Nephron (organoid): Measurements from ENCODE around the gene GNAS.
A peak's percentile ranks its signal among the peaks of the same experiment; 100 is the strongest.

Experiments
- H3K27ac Mint-ChIP-seq, 3 experiments: 2 replicates each; pipeline ENCODE4 v1.8.0; 2020; ENCODE audit warnings: mixed read lengths in 3 of 3, mild to moderate bottlenecking in 2 of 3, moderate library complexity in 1 of 3
- H3K27me3 Mint-ChIP-seq: 2 replicates; pipeline ENCODE4 v1.8.0; 2021; ENCODE audit warnings: low read depth, mild to moderate bottlenecking, moderate library complexity, mixed read lengths
- H3K36me3 Mint-ChIP-seq: 2 replicates; pipeline ENCODE4 v1.8.0; 2020; ENCODE audit warnings: low read depth, mixed read lengths
- H3K4me1 Mint-ChIP-seq: 2 replicates; pipeline ENCODE4 v1.8.0; 2020; ENCODE audit warnings: mixed read lengths
- H3K4me3 Mint-ChIP-seq, 3 experiments: 2 replicates each; pipeline ENCODE4 v1.8.0; 2020; ENCODE audit warnings: mild to moderate bottlenecking in 3 of 3, mixed read lengths in 3 of 3, moderate library complexity in 2 of 3
- H3K9me3 Mint-ChIP-seq: 2 replicates; pipeline ENCODE4 v1.8.0; 2020; ENCODE audit warnings: mixed read lengths
- CTCF ChIP-seq, 3 experiments: fragments of 200-600 bp; sonication (generic); IDR thresholded peaks; one replicate each; pipeline ENCODE4 v1.5.0; 2021; ENCODE audit warnings: antibody characterized with exemption in 3 of 3; ENCODE audit not compliant: unreplicated experiment in 3 of 3

The GNAS gene

GRCh38 chr20:58852543-58853271, at the start of gene GNAS:
Gene GNAS (plus strand): TSS chr20:58852716.
- peaks cover 10% of the 10 kb centered on the region for H3K36me3 Mint-ChIP-seq
- peak within 1 kb of the TSS; percentile 88 to 96 (median 91) for H3K4me3 Mint-ChIP-seq
- no peak within 1 kb of the TSS for H3K27ac Mint-ChIP-seq
- H3K27me3 Mint-ChIP-seq: peaks cover 78% of the 10 kb centered on the region
- H3K4me1 Mint-ChIP-seq: peaks cover 37% of the 10 kb centered on the region
- peak; percentile 70 to 75 (median 73) for TF ChIP-seq CTCF (IDR thresholded peaks at IDR 0.05; ENCODE audit: unreplicated experiment in 3 of 3)
- peaks cover 7% of the 10 kb centered on the region for H3K9me3 Mint-ChIP-seq

GRCh38 chr20:58803533-58803932, 49.0 kb upstream of the GNAS start:
- no peak overlapping the region for H3K4me3 Mint-ChIP-seq
- H3K4me1 Mint-ChIP-seq: no peaks in the 10 kb centered on the region
- TF ChIP-seq CTCF (IDR thresholded peaks at IDR 0.05; ENCODE audit: unreplicated experiment in 3 of 3): no peak
- no peak overlapping the region for H3K27ac Mint-ChIP-seq
- no peaks in the 10 kb centered on the region for H3K9me3 Mint-ChIP-seq
- H3K27me3 Mint-ChIP-seq: peaks cover 50% of the 10 kb centered on the region
- H3K36me3 Mint-ChIP-seq: no peaks in the 10 kb centered on the region

GRCh38 chr20:58807801-58808200, 44.7 kb upstream of the GNAS start:
- H3K36me3 Mint-ChIP-seq: no peaks in the 10 kb centered on the region
- no peak for TF ChIP-seq CTCF (IDR thresholded peaks at IDR 0.05; ENCODE audit: unreplicated experiment in 3 of 3)
- H3K27me3 Mint-ChIP-seq: peaks cover 37% of the 10 kb centered on the region
- H3K27ac Mint-ChIP-seq: no peak overlapping the region
- no peaks in the 10 kb centered on the region for H3K4me1 Mint-ChIP-seq
- H3K4me3 Mint-ChIP-seq: no peak overlapping the region
- H3K9me3 Mint-ChIP-seq: no peaks in the 10 kb centered on the region

GRCh38 chr20:58808271-58809046, 44.1 kb upstream of the GNAS start:
- H3K9me3 Mint-ChIP-seq: no peaks in the 10 kb centered on the region
- H3K4me1 Mint-ChIP-seq: no peaks in the 10 kb centered on the region
- H3K27me3 Mint-ChIP-seq: peaks cover 38% of the 10 kb centered on the region
- H3K4me3 Mint-ChIP-seq: no peak overlapping the region
- no peak for TF ChIP-seq CTCF (IDR thresholded peaks at IDR 0.05; ENCODE audit: unreplicated experiment in 3 of 3)
- no peaks in the 10 kb centered on the region for H3K36me3 Mint-ChIP-seq
- H3K27ac Mint-ChIP-seq: no peak overlapping the region

GRCh38 chr20:58810116-58810878, 42.2 kb upstream of the GNAS start:
- no peak for TF ChIP-seq CTCF (IDR thresholded peaks at IDR 0.05; ENCODE audit: unreplicated experiment in 3 of 3)
- no peaks in the 10 kb centered on the region for H3K36me3 Mint-ChIP-seq
- no peaks in the 10 kb centered on the region for H3K4me1 Mint-ChIP-seq
- H3K27ac Mint-ChIP-seq: no peak overlapping the region
- no peak overlapping the region for H3K4me3 Mint-ChIP-seq
- no peaks in the 10 kb centered on the region for H3K9me3 Mint-ChIP-seq
- peaks cover 25% of the 10 kb centered on the region for H3K27me3 Mint-ChIP-seq
